Body of pancreas (tissue), 4 donors: Measurements from ENCODE around the gene ERC2.

Experiments used
- POLR2A ChIP-seq, 3 donors: fragments of 450-650 bp; IDR thresholded peaks; one replicate each; pipeline ENCODE4 v1.6.1; 2016; ENCODE audit warnings: antibody characterized with exemption in 3 of 3, mild to moderate bottlenecking in 2 of 3
- TF ChIP-seq, protein P1 (sequence below), 7 experiments: fragments of 450-650 bp in 4 of 7; fragments of 200-600 bp in 3 of 7; sonication (generic) in 3 of 7; IDR thresholded peaks; one replicate each; pipeline ENCODE4 v1.5.1; 2016 to 2019; ENCODE audit warnings: antibody characterized with exemption in 7 of 7

DNA sequence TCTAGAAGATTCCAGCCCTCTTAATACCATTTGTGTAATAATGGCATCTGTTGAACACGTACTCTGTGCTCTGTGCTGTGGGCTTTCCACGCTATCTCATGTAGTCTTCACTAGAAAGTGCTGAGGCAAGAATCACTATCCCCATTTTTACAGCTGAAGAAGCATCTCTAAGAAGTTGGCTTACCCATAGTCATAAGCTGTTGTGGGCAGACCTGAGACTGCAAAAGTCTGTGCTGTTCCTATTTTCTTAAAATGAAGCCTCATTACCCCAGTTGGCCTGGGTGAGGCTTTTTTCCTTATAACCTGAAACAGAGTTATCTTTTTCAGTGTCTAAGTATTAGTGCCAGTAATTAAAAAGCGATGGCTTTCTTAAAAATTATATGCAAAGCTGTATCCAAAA lies 58.5 kb downstream of the ERC2 start:
- no peak for TF ChIP-seq POLR2A (IDR thresholded peaks at IDR 0.05)
- TF ChIP-seq, protein P1, sequence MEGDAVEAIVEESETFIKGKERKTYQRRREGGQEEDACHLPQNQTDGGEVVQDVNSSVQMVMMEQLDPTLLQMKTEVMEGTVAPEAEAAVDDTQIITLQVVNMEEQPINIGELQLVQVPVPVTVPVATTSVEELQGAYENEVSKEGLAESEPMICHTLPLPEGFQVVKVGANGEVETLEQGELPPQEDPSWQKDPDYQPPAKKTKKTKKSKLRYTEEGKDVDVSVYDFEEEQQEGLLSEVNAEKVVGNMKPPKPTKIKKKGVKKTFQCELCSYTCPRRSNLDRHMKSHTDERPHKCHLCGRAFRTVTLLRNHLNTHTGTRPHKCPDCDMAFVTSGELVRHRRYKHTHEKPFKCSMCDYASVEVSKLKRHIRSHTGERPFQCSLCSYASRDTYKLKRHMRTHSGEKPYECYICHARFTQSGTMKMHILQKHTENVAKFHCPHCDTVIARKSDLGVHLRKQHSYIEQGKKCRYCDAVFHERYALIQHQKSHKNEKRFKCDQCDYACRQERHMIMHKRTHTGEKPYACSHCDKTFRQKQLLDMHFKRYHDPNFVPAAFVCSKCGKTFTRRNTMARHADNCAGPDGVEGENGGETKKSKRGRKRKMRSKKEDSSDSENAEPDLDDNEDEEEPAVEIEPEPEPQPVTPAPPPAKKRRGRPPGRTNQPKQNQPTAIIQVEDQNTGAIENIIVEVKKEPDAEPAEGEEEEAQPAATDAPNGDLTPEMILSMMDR (IDR thresholded peaks at IDR 0.05), result no peak
